Kasumi-1 (cell line): ENCODE data around the gene HDLBP.
"Not testable (repeated sequence)": the region's sequence is repeated elsewhere in the genome, so short reads cannot be mapped to it uniquely, and the experiment has no call there.

Source experiments
- DNase-seq, 2 experiments: peaks; one replicate each; lab custom pipeline; 2025; lab: John Stamatoyannopoulos, UW

HDLBP gene

GRCh38 chr2:241211276-241211675 lies 104.2 kb downstream of the HDLBP start:
- no peak for DNase-seq

DNA sequence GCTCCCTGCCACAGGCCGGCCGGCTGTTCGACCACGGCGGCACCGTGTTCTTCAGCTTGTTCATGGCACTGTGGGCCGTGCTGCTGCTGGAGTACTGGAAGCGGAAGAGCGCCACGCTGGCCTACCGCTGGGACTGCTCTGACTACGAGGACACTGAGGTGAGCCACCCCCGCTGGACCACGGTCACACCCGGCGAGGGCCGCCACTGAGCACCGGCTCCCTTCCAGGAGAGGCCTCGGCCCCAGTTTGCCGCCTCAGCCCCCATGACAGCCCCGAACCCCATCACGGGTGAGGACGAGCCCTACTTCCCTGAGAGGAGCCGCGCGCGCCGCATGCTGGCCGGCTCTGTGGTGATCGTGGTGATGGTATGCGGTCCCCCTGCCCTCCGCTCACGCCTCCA lies 106.2 kb downstream of the HDLBP start:
- no peak for DNase-seq

- DNase-seq = no peak
These were observed 107.4 kb downstream of the HDLBP start for GRCh38 chr2:241208058-241208457.

GRCh38 chr2:241207641-241208040 lies 107.8 kb downstream of the HDLBP start:
- DNase-seq = no peak

GRCh38 chr2:241207151-241207550 lies 108.3 kb downstream of the HDLBP start:
- no peak for DNase-seq

DNA sequence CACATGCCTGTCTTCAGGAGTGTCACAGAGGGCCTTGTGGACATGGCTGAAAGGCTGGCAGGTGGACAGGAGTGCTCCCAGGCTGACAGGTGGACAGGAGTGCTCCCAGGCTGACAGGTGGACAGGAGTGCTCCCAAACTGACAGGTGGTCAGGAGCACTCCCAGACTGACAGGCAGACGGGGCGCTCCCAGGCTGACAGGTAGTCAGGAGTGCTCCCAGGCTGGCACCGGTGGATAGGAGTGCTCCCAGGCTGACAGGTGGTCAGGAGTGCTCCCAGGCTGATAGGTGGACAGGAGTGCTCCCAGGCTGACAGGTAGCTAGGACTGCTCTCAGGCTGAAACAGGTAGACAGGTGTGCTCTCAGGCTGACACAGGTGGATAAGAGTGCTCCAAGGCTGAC lies 110.4 kb downstream of the HDLBP start:
- DNase-seq = no peak

- no peak for DNase-seq
These were observed 111.0 kb downstream of the HDLBP start for GRCh38 chr2:241204490-241204889.

- no peak for DNase-seq
These were observed 111.5 kb downstream of the HDLBP start for GRCh38 chr2:241204010-241204384.

- no peak for DNase-seq
These were observed 112.1 kb downstream of the HDLBP start for GRCh38 chr2:241203218-241204009.

- DNase-seq = no peak
These were observed 112.8 kb downstream of the HDLBP start for GRCh38 chr2:241202681-241203080.

DNA sequence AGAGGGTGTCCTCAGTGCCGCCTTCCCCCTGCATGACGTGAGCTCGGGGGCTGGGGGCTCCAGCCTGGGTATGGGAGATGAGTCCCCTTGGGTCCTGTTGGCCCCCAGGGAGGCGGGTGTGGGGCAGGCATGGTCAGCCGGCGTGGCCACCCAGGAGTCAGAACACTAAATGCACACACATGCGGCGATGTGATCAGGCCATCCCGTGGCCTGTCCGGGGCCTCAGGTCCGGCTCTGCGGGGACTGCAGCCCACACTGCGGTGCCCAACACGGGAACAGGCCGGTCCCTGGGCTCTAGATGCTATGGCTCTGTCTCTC lies 113.2 kb downstream of the HDLBP start:
- DNase-seq = no peak

GRCh38 chr2:241201445-241202267 lies 113.8 kb downstream of the HDLBP start:
- no peak for DNase-seq

GRCh38 chr2:241200822-241201395 lies 114.6 kb downstream of the HDLBP start:
- DNase-seq = no peak

DNA sequence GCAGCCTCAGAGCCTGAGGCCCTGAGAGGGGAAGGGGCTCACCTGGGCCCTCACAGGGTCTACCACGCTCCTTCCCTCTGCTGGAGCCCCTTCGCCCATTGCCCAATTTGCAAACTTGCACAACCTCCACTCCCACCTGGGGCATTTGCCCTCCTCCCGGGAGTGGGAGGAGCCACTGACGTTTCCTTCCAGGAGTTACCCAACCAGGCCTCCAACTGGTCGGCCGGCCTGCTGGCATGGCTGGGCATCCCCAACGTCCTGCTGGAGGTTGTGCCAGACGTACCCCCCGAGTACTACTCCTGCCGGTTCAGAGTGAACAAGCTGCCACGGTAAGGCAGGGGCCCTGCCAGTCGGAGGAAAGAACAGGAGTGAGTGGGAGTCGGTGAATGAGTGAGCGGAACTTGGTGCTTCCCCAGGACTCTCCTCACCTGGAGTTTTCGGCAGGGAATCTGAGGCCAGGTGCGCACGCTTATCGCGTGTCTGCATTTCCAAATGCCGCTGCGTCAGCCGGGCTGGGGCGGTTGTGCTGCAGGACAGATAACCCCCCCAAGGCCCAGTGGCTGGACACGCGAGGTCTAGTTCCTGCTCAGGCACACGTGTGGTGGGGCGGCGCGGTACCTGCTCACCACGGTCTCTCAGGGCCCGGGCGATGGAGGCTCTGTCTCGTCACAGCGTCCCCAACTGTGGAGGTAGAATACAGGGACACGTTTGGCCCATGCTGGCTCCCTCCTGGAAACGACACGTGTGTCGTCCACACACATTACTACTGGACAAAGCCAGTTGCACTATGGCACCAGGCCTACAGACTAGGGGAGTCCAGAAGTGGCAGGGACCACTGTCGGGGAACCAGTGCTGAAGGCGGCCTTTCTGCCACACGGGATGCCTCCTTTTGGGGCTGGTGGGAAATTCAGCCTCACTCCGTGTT lies 115.3 kb downstream of the HDLBP start:
- DNase-seq = no peak

DNA sequence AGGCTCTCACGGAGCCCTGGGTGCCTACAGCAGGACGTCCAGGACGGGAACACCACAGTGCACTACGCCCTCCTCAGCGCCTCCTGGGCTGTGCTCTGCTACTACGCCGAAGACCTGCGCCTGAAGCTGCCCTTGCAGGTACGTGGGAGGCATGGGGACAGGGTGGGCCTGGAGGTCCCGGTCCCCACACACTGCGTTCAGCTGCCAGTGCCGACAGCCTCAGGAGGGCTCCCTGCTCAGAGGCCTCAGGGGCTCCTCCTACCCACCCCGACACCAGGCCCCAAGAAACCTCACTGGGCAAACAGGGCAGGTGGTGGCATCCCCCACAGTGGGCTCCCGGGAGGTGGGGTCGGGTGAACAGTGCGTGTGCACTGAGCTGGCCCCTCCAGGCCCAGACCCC lies 116.2 kb downstream of the HDLBP start:
- no peak for DNase-seq

DNA sequence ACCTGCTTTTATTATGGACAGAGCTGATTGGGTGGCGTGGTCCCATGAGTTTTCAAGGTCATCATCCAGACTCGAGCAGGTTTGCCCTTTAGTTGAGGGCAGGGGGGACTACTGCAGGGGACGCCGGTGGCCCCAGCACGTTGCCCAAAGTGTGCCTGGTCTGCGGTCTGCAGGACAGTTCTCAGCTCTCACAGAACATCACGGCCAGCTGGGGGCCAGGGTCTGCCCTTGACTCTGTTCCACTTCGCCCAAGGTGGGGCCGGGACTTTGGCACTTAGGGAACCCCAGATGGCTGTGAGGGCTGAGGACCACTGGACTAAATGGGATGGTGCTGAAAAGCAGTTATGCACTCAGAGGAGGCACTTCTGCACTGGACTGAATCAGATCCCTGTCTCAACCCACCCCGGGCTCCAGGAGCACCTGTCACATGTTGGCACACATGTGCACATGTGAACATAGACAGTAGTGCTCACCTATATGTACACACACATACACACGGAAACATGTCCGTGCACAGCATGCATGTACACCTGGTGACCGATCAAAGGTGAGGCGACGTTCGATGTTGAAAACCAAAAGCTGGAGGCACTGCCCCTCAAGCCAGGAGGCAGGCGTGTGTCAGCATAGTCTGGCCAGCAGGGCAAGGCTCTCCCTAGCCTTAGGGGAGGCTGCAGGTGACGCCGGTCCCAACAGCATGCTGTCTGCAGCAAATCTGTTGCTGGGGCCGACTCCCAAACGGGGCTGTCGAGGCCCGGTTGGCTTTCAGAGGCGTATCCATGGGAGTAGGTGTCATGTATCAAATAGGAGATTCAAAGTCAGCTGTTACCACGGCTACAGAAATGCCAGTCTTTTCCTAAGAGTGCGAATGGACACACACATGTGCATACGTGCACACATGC lies 116.8 kb downstream of the HDLBP start:
- no peak for DNase-seq

DNA sequence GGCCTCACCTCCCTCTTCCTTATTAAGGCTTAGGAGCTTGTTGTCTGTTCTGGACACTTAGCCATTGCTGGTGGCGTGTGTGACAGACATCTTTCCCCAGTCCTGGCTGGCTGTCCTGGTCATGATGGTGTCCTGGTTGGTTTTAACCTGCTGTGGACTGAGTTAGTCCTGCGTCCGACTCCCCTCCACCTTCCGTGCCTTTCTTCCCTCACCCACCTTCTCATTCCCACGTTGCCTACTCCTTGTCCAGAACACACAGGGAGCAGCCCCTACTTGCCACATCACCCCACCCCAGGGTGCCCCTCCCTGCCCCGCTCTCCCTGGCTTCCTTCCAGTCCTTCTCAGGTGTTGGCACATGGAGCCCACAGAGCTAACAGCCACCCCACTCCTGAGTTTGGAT lies 117.5 kb downstream of the HDLBP start:
- DNase-seq = no peak

DNA sequence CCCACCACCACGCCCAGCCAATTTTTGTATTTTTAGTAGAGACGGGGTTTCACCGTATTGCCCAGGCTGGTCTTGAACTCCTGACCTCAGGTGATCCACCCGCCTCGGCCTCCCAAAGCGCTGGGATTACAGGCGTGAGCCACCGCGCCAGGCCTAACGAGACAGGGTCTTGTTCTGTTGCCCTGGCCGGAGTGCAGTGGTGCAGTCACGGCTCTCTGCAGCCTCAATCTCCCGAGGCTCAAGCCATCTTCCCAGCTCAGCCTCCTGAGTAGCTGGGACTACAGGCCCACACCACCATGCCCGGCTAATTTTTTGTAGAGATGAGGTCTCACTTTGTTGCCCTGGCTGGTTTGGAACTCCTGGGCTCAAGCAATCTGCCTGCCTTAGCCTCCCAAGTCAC lies 118.2 kb downstream of the HDLBP start:
- DNase-seq = not testable (repeated sequence)

DNA sequence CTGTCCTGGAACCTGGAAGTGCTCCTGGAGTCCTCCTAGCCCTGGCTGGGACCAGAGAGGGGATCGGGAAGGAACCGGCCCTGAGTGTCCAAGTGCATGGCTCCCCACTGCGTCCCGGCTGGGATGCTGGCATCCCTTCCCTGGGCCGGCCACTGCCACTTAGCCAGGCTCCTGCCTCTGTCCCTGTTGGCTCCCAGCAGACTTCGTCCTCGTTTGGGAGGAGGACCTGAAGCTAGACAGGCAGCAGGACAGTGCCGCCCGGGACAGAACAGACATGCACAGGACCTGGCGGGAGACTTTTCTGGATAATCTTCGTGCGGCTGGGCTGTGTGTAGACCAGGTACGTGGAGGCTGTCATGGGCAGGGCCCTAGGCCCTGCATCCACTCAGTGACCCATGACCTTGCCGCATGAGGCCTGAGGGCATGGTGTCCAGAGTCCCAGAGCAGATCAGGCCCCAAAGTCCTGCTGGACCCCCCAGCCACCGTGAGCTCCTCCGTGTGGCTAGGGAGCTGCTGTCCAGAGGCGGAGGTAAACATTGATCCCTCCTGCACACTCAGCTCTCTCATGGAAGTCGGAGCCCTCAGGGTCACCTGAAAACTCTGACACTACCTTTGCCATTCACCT lies 119.9 kb downstream of the HDLBP start:
- DNase-seq = no peak

GRCh38 chr2:241194811-241195210 lies 120.7 kb downstream of the HDLBP start:
- no peak for DNase-seq

GRCh38 chr2:241193271-241193670 lies 122.2 kb downstream of the HDLBP start:
- DNase-seq = no peak
